GM23338 (cell line): ENCODE data around the gene SNN.

Source experiments
- CREB1 ChIP-seq: fragments of 250-450 bp; sonication (Bioruptor Pico); IDR thresholded peaks from 2 replicates; pipeline ENCODE4 v1.5.0; 2020; ENCODE audit warnings: low read depth, mild to moderate bottlenecking, moderate library complexity
- CTCF ChIP-seq, 2 experiments: fragments of 200-600 bp in 1 of 2; sonication (generic) in 1 of 2; conservative IDR thresholded peaks; 2 replicates each; pipeline versions ENCODE4 v1.5.1 to v1.6.1; 2016 to 2017; ENCODE audit warnings: antibody characterized with exemption in 2 of 2, low read depth in 2 of 2, mild to moderate bottlenecking in 2 of 2, moderate library complexity in 1 of 2
- EZH2 ChIP-seq: fragments of 200-600 bp; sonication (generic); IDR thresholded peaks from one replicate; pipeline ENCODE4 v1.8.0; 2017; ENCODE audit warnings: antibody characterized with exemption, mild to moderate bottlenecking, low read depth; ENCODE audit not compliant: unreplicated experiment
- EZH2phosphoT487 ChIP-seq: fragments of 200-600 bp; sonication (generic); IDR thresholded peaks from one replicate; pipeline ENCODE4 v1.8.1; 2018; ENCODE audit warnings: antibody characterized with exemption; ENCODE audit not compliant: unreplicated experiment
- JUNB ChIP-seq: IDR thresholded peaks from one replicate; pipeline ENCODE4 v1.6.1; 2016; ENCODE audit warnings: antibody characterized with exemption; ENCODE audit not compliant: unreplicated experiment
- NANOG ChIP-seq: IDR thresholded peaks from 2 replicates; pipeline ENCODE4 v1.6.1; 2016; ENCODE audit warnings: antibody characterized with exemption, borderline replicate concordance
- POLR2AphosphoS5 ChIP-seq: IDR thresholded peaks from 2 replicates; pipeline ENCODE4 v1.6.1; 2016; ENCODE audit warnings: antibody characterized with exemption, low read depth
- REST ChIP-seq: IDR thresholded peaks from one replicate; pipeline ENCODE4 v1.6.1; 2018; ENCODE audit warnings: antibody characterized with exemption; ENCODE audit not compliant: unreplicated experiment
- STAT1 ChIP-seq: IDR thresholded peaks from one replicate; pipeline ENCODE4 v1.6.1; 2016; ENCODE audit warnings: antibody characterized with exemption; ENCODE audit not compliant: unreplicated experiment
- ZNF331 ChIP-seq: fragments of 250-450 bp; sonication (Bioruptor Pico); IDR thresholded peaks from 2 replicates; pipeline ENCODE4 v1.5.0; 2020; ENCODE audit warnings: low read depth, mild to moderate bottlenecking, moderate library complexity
- ZNF462 ChIP-seq: fragments of 250-450 bp; sonication (Bioruptor Pico); IDR thresholded peaks from 2 replicates; pipeline ENCODE4 v1.5.0; 2020; ENCODE audit warnings: mild to moderate bottlenecking, moderate library complexity

- TF ChIP-seq CTCF (conservative IDR thresholded peaks at IDR 0.05; ENCODE audit: low read depth in 2 of 2) (no peak), POLR2AphosphoS5 (no peak), REST (no peak), JUNB (no peak), EZH2phosphoT487 (no peak), ZNF331 (CRISPR knock-in tag) (no peak), CREB1 (no peak), ZNF462 (CRISPR knock-in tag) (no peak), STAT1 (no peak), EZH2 (no peak), NANOG (no peak)
These were observed 59.7 kb downstream of the SNN start for GRCh38 chr16:11727796-11728543.
